ENCODE measurements around the gene CDC16. TPM values are rescaled to one million over a fixed set of nuclear protein-coding genes. Genes with fewer than 3 reads are reported as not detected.

Gene CDC16
- total and polyA plus RNA-seq, 9 of the 15 experiments (the other 6 are each of a cell fraction or from before 2014, with no cell fraction given), result 23.2 to 102 (median 51.6) TPM

- ATAC-seq (no peak), FAIRE-seq (peak; percentile 26), DNase-seq (ENCODE audit: extremely low read depth in 1 of 4, low spot score in 3 of 4) (no peak)
- CTCF ChIA-PET (ENCODE audit: low intra/inter-chr PET ratio), result interaction anchor here (2.7 kb wide), 1 partner anchor 276 kb away, joined by 26 read pairs; no protein-coding TSS in a partner anchor
- H4K20me1 ChIP-seq (replicated peaks; ENCODE audit: control insufficient read depth, insufficient read depth, low read length), result no peaks in the 10 kb centered on the region
- no peaks in the 10 kb centered on the region for H3K27me3 ChIP-seq (ENCODE audit: control insufficient read depth in 2 of 2, insufficient read depth in 2 of 2, low read length in 2 of 2)
- peaks cover 12 to 21% of the 10 kb centered on the region in 2 experiments; a peak in 4 of 5 replicates for H3K4me1 ChIP-seq (replicated peaks in 1 of 2; ENCODE audit: control insufficient read depth in 2 of 2, insufficient read depth in 2 of 2, low read length in 2 of 2)
- intact Hi-C loops (cut with micrococcal nuclease), result loop anchor here (5.0 kb wide), 1 partner anchor 410 kb away; no protein-coding TSS in a partner anchor
- H2AFZ ChIP-seq (ENCODE audit: low read depth, low read length), result no peak overlapping the region
- no peaks in the 10 kb centered on the region for H3K36me3 ChIP-seq (ENCODE audit: control insufficient read depth, insufficient read depth, low read length)
- TF ChIP-seq HLTF (IDR thresholded peaks at IDR 0.05) (0 out of 2 replicates have a peak, but pooled peaks have one; percentile 26), ZBTB26 (CRISPR knock-in tag; IDR thresholded peaks at IDR 0.05) (peak; percentile 61; the same call in 1 of the 2 replicates), BCOR (IDR thresholded peaks at IDR 0.05) (peak; percentile 9; the same call in 1 of the 2 replicates), YY1 (IDR thresholded peaks at IDR 0.05; ENCODE audit: borderline replicate concordance in 1 of 3, control insufficient read depth in 1 of 3, extremely low read depth in 1 of 3, insufficient read depth in 3 of 3, insufficient read length in 1 of 3, insufficient replicate concordance in 2 of 3, low read depth in 1 of 3, low read length in 2 of 3) (no peak)
- no peak overlapping the region for H3K4me3 ChIP-seq
- POLR2A ChIA-PET, result no interaction called here
- H3K9me3 ChIP-seq (replicated peaks; ENCODE audit: control insufficient read depth, insufficient read depth, low read depth, low read length), result no peaks in the 10 kb centered on the region
- H3K4me2 ChIP-seq (ENCODE audit: insufficient read depth, low read length), result no peak overlapping the region
- 0% methylated on average over 1 of the region's 2 CpGs for WGBS (ENCODE audit: insufficient coverage, low coverage, missing lambda C conversion rate)
- H3K9me1 ChIP-seq (ENCODE audit: control insufficient read depth, insufficient read depth, low read length), result no peaks in the 10 kb centered on the region
- H3K79me2 ChIP-seq (ENCODE audit: control insufficient read depth, insufficient read depth, low read length), result no peaks in the 10 kb centered on the region
- no TSS peak for BruUV-seq (replicated peaks)
- in situ Hi-C loops (cut with MboI), result no loop called here
- H3K9ac ChIP-seq (ENCODE audit: insufficient read depth in 1 of 2, low read depth in 2 of 2, low read length in 2 of 2), result no peak overlapping the region
- no peak overlapping the region for H3K27ac ChIP-seq (ENCODE audit: extremely low read depth, low read depth, low read length)
These were observed 7.2 kb upstream of the CDC16 start for GRCh38 chr13:114227528-114227927.
